Panc1 (cell line): Measurements from ENCODE around the gene XXYLT1. TPM values are rescaled to one million over a fixed set of nuclear protein-coding genes. Genes with fewer than 3 reads are reported as not detected.

Experiments
- ATAC-seq: fragments of 200-7000 bp; cut with Tn5 transposase; 2 replicates; pipeline ENCODE4 v1.9.1; 2020; ENCODE audit warnings: mild to moderate bottlenecking, moderate library complexity
- BruUV-seq: library from RNA; stranded (reverse); fragments of 400-500 nt; replicated peaks from 2 replicates; lab custom pipeline; 2021; lab: Mats Ljungman, UMichigan
- CTCF ChIA-PET: fragments of 300-600 bp; sonication (Branson Sonifier 250); formaldehyde crosslinking; loops from one replicate; lab custom pipeline; 2022; ENCODE audit warnings: antibody characterized with exemption; lab: Charles Lee
- POLR2A ChIA-PET: fragments of 300-600 bp; sonication (Branson Sonifier 250); formaldehyde crosslinking; loops from one replicate; lab custom pipeline; 2022; ENCODE audit warnings: antibody characterized with exemption; lab: Charles Lee
- DNase-seq: peaks from one replicate; pipeline ENCODE4 v3.0.0-alpha.2; 2010; ENCODE audit warnings: low read depth, low spot score
- H3K27ac ChIP-seq: 2 replicates; pipeline ENCODE4 v1.5.1; 2011; ENCODE audit warnings: mild to moderate bottlenecking, low read length, inconsistent platforms
- H3K27me3 ChIP-seq: fragments of 200-500 bp; sonication (Bioruptor generic); 2 replicates; pipeline ENCODE4 v1.6.0; 2014; ENCODE audit warnings: low read length, inconsistent platforms; ENCODE audit not compliant: control insufficient read depth, insufficient read depth
- H3K36me3 ChIP-seq: fragments of 200-500 bp; sonication (Bioruptor generic); 2 replicates; pipeline ENCODE4 v1.5.1; 2014; ENCODE audit warnings: inconsistent platforms, mild to moderate bottlenecking, low read length, moderate library complexity; ENCODE audit not compliant: control insufficient read depth, insufficient read depth
- H3K4me1 ChIP-seq: 2 replicates; pipeline ENCODE4 v1.5.1; 2011; ENCODE audit warnings: inconsistent platforms, mild to moderate bottlenecking, low read length, moderate library complexity; ENCODE audit not compliant: control insufficient read depth, insufficient read depth
- H3K4me3 ChIP-seq, 2 experiments: 2 replicates each; pipeline ENCODE4 v1.5.1; 2011 to 2012; ENCODE audit warnings: low read depth in 2 of 2, low read length in 2 of 2, mild to moderate bottlenecking in 2 of 2, inconsistent platforms in 1 of 2, moderate library complexity in 1 of 2
- H3K9me3 ChIP-seq: fragments of 200-500 bp; sonication (Bioruptor generic); 2 replicates; pipeline ENCODE4 v1.5.1; 2014; ENCODE audit warnings: low read depth, mild to moderate bottlenecking, inconsistent platforms, low read length, moderate library complexity; ENCODE audit not compliant: control insufficient read depth, insufficient read depth
- CTCF ChIP-seq: fragments of 450-650 bp; IDR thresholded peaks from 2 replicates; pipeline ENCODE4 v1.5.1; 2017; ENCODE audit warnings: mild to moderate bottlenecking
- POLR2AphosphoS5 ChIP-seq: IDR thresholded peaks from 2 replicates; pipeline ENCODE4 v1.6.1; 2012; ENCODE audit warnings: mild to moderate bottlenecking, low read depth, low read length, moderate library complexity
- REST ChIP-seq, 2 experiments: IDR thresholded peaks; 2 replicates each; pipeline ENCODE4 v1.6.1; 2011 to 2012; ENCODE audit warnings: low read depth in 2 of 2, control low read depth in 1 of 2, low read length in 1 of 2, mild to moderate bottlenecking in 1 of 2, moderate library complexity in 1 of 2; ENCODE audit not compliant: insufficient read depth in 1 of 2
- SIN3A ChIP-seq: IDR thresholded peaks from 2 replicates; pipeline ENCODE4 v1.6.1; 2012; ENCODE audit warnings: low read depth, mild to moderate bottlenecking, low read length, moderate library complexity, borderline replicate concordance; ENCODE audit not compliant: insufficient read depth
- TCF7L2 ChIP-seq: IDR thresholded peaks from 2 replicates; pipeline ENCODE4 v1.6.1; 2011; ENCODE audit warnings: mild to moderate bottlenecking, low read depth, low read length, inconsistent platforms
- in situ Hi-C: cut with HindIII; loops from 2 replicates; pipeline ENCODE4 v1.10.0; 2016; ENCODE audit warnings: low sequenced_read_pairs, low pct_unique_long_range_greater_than_20kb
- intact Hi-C: fragments of 100-400 bp; cut with micrococcal nuclease; formaldehyde crosslinking; loops from one replicate; pipeline ENCODE4 v1.10.0; 2022; ENCODE audit not compliant: unreplicated experiment
- total RNA-seq: library from RNA; stranded (reverse); gene quantifications from one replicate; pipeline ENCODE4 v1.2.1, GENCODE V29; 2021; ENCODE audit not compliant: unreplicated experiment

Gene XXYLT1
- total RNA-seq, 1 experiment from 2014 or later = 26.0 TPM

GRCh38 chr3:195146131-195146530, 124.8 kb downstream of the XXYLT1 start:
- DNase-seq (no peak), ATAC-seq (no peak)
- H3K36me3 ChIP-seq = no peaks in the 10 kb centered on the region
- H3K27me3 ChIP-seq = no peaks in the 10 kb centered on the region
- ChIA-PET CTCF (no interaction called here), POLR2A (no interaction called here)
- no peak overlapping the region for H3K4me3 ChIP-seq
- no TSS peak for BruUV-seq
- in situ Hi-C loops (no loop called here), intact Hi-C loops (no loop called here)
- H3K4me1 ChIP-seq = peaks cover 35% of the 10 kb centered on the region
- no peak overlapping the region for H3K27ac ChIP-seq
- peaks cover under 1% of the 10 kb centered on the region; the same call in 1 of the 2 replicates for H3K9me3 ChIP-seq
- TF ChIP-seq REST (IDR thresholded peaks at IDR 0.05; ENCODE audit: insufficient read depth in 1 of 2, low read depth in 2 of 2, low read length in 1 of 2) (no peak), SIN3A (no peak), CTCF (no peak), TCF7L2 (no peak), POLR2AphosphoS5 (no peak)

- intact Hi-C loops = no loop called here
- in situ Hi-C loops = no loop called here
Observed at GRCh38 chr3:195145579-195145978, 125.4 kb downstream of the XXYLT1 start.

More at GRCh38 chr3:195145579-195145978, 125.4 kb downstream of the XXYLT1 start:
- ChIA-PET POLR2A (no interaction called here), CTCF (no interaction called here)
- H3K27me3 ChIP-seq = no peaks in the 10 kb centered on the region
- peaks cover 5% of the 10 kb centered on the region; the same call in 1 of the 2 replicates for H3K9me3 ChIP-seq
- peaks cover 29% of the 10 kb centered on the region for H3K4me1 ChIP-seq
- no peak for ATAC-seq
- TF ChIP-seq SIN3A = no peak
- TF ChIP-seq POLR2AphosphoS5 = no peak
- TF ChIP-seq CTCF = no peak
- TF ChIP-seq TCF7L2 = no peak
- TF ChIP-seq REST (IDR thresholded peaks at IDR 0.05; ENCODE audit: insufficient read depth in 1 of 2, low read depth in 2 of 2, low read length in 1 of 2) = no peak
- no TSS peak for BruUV-seq
- no peaks in the 10 kb centered on the region for H3K36me3 ChIP-seq
- no peak overlapping the region for H3K27ac ChIP-seq
- no peak overlapping the region for H3K4me3 ChIP-seq
- no peak for DNase-seq
